ENCODE data around the gene ITPR1. TPM values are rescaled to one million over a fixed set of nuclear protein-coding genes. Genes with fewer than 3 reads are reported as not detected.

ITPR1 gene
- total RNA-seq, 1 experiment from 2014 or later, result 8.7 TPM

GRCh38 chr3:4736284-4736861 is 243.2 kb downstream of the ITPR1 start:
- ChIA-PET POLR2A (no interaction called here), CTCF (no interaction called here)
- no peak for TF ChIP-seq CTCF (IDR thresholded peaks at IDR 0.05)
- TF ChIP-seq POLR2AphosphoS5 (IDR thresholded peaks at IDR 0.05; ENCODE audit: low read depth, low read length), result no peak
- no peak for TF ChIP-seq TCF7L2 (IDR thresholded peaks at IDR 0.05; ENCODE audit: low read depth, low read length)
- TF ChIP-seq, protein P1, sequence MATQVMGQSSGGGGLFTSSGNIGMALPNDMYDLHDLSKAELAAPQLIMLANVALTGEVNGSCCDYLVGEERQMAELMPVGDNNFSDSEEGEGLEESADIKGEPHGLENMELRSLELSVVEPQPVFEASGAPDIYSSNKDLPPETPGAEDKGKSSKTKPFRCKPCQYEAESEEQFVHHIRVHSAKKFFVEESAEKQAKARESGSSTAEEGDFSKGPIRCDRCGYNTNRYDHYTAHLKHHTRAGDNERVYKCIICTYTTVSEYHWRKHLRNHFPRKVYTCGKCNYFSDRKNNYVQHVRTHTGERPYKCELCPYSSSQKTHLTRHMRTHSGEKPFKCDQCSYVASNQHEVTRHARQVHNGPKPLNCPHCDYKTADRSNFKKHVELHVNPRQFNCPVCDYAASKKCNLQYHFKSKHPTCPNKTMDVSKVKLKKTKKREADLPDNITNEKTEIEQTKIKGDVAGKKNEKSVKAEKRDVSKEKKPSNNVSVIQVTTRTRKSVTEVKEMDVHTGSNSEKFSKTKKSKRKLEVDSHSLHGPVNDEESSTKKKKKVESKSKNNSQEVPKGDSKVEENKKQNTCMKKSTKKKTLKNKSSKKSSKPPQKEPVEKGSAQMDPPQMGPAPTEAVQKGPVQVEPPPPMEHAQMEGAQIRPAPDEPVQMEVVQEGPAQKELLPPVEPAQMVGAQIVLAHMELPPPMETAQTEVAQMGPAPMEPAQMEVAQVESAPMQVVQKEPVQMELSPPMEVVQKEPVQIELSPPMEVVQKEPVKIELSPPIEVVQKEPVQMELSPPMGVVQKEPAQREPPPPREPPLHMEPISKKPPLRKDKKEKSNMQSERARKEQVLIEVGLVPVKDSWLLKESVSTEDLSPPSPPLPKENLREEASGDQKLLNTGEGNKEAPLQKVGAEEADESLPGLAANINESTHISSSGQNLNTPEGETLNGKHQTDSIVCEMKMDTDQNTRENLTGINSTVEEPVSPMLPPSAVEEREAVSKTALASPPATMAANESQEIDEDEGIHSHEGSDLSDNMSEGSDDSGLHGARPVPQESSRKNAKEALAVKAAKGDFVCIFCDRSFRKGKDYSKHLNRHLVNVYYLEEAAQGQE (IDR thresholded peaks at IDR 0.05; ENCODE audit: insufficient read depth in 1 of 2, low read depth in 2 of 2, low read length in 1 of 2), result no peak
- no peak for TF ChIP-seq SIN3A (IDR thresholded peaks at IDR 0.05; ENCODE audit: borderline replicate concordance, insufficient read depth, low read depth, low read length)
- Histone ChIP-seq H3K27me3 (ENCODE audit: control insufficient read depth, insufficient read depth, low read length) (no peaks in the 10 kb centered on the region), H3K4me1 (ENCODE audit: control insufficient read depth, insufficient read depth, low read length) (peaks cover 2% of the 10 kb centered on the region), H3K27ac (ENCODE audit: low read length) (no peak overlapping the region), H3K9me3 (ENCODE audit: control insufficient read depth, insufficient read depth, low read depth, low read length) (no peaks in the 10 kb centered on the region), H3K36me3 (ENCODE audit: control insufficient read depth, insufficient read depth, low read length) (no peaks in the 10 kb centered on the region), H3K4me3 (ENCODE audit: low read depth in 2 of 2, low read length in 2 of 2) (no peak overlapping the region)
- no peak for DNase-seq (ENCODE audit: low read depth, low spot score)
- ATAC-seq, result no peak
- no TSS peak for BruUV-seq (replicated peaks)
- in situ Hi-C loops (cut with HindIII; ENCODE audit: low pct_unique_long_range_greater_than_20kb, low sequenced_read_pairs) (no loop called here), intact Hi-C loops (cut with micrococcal nuclease; ENCODE audit: unreplicated experiment) (no loop called here)

DNA sequence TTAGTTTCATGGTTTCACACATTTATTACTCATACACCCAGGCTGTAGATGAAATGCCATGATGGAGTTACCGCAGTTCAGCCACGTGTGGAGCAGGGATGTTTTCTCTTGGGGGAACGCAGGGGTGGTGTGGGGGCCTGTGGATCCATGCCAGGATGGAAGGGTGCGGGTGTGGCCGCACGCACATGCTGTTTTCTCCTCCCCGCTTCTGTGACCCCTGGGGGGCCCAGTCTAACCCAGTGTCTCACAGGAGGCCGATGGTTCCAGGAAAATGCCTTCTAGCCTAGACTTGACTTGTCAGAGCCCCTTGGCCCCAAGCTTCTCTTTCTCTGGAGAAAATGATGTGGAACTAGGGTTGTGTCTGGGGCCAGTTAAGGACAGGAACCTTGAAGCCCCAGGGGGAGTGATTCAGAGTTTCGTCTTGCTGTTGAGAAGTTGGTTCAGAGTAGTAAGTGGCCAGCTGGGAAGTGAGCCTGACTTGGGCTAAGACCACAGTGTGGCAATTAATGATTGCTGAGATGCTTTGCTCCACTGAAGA is 245.7 kb downstream of the ITPR1 start:
- CTCF ChIA-PET, result no interaction called here
- in situ Hi-C loops (cut with HindIII; ENCODE audit: low pct_unique_long_range_greater_than_20kb, low sequenced_read_pairs), result no loop called here
- POLR2A ChIA-PET, result no interaction called here
- no peaks in the 10 kb centered on the region for H3K9me3 ChIP-seq (ENCODE audit: control insufficient read depth, insufficient read depth, low read depth, low read length)
- no peaks in the 10 kb centered on the region for H3K27me3 ChIP-seq (ENCODE audit: control insufficient read depth, insufficient read depth, low read length)
- peaks cover 12% of the 10 kb centered on the region for H3K4me1 ChIP-seq (ENCODE audit: control insufficient read depth, insufficient read depth, low read length)
- TF ChIP-seq TCF7L2 (IDR thresholded peaks at IDR 0.05; ENCODE audit: low read depth, low read length) (no peak), SIN3A (IDR thresholded peaks at IDR 0.05; ENCODE audit: borderline replicate concordance, insufficient read depth, low read depth, low read length) (no peak), POLR2AphosphoS5 (IDR thresholded peaks at IDR 0.05; ENCODE audit: low read depth, low read length) (no peak), CTCF (IDR thresholded peaks at IDR 0.05) (no peak)
- TF ChIP-seq, protein P1 (IDR thresholded peaks at IDR 0.05; ENCODE audit: insufficient read depth in 1 of 2, low read depth in 2 of 2, low read length in 1 of 2), result no peak
- H3K4me3 ChIP-seq (ENCODE audit: low read depth in 2 of 2, low read length in 2 of 2), result no peak overlapping the region
- H3K36me3 ChIP-seq (ENCODE audit: control insufficient read depth, insufficient read depth, low read length), result no peaks in the 10 kb centered on the region
- BruUV-seq (replicated peaks), result no TSS peak
- no peak for DNase-seq (ENCODE audit: low read depth, low spot score)
- intact Hi-C loops (cut with micrococcal nuclease; ENCODE audit: unreplicated experiment), result no loop called here
- H3K27ac ChIP-seq (ENCODE audit: low read length), result no peak overlapping the region
- no peak for ATAC-seq

Data from Panc1 (cell line).